Panc1 (cell line): Measurements from ENCODE around the gene HSPA12A. TPM values are rescaled to one million over a fixed set of nuclear protein-coding genes. Genes with fewer than 3 reads are reported as not detected.

Experiments
- ATAC-seq: fragments of 200-7000 bp; cut with Tn5 transposase; 2 replicates; pipeline ENCODE4 v1.9.1; 2020; ENCODE audit warnings: mild to moderate bottlenecking, moderate library complexity
- BruUV-seq: library from RNA; stranded (reverse); fragments of 400-500 nt; replicated peaks from 2 replicates; lab custom pipeline; 2021; lab: Mats Ljungman, UMichigan
- CTCF ChIA-PET: fragments of 300-600 bp; sonication (Branson Sonifier 250); formaldehyde crosslinking; loops from one replicate; lab custom pipeline; 2022; ENCODE audit warnings: antibody characterized with exemption; lab: Charles Lee
- POLR2A ChIA-PET: fragments of 300-600 bp; sonication (Branson Sonifier 250); formaldehyde crosslinking; loops from one replicate; lab custom pipeline; 2022; ENCODE audit warnings: antibody characterized with exemption; lab: Charles Lee
- DNase-seq: peaks from one replicate; pipeline ENCODE4 v3.0.0-alpha.2; 2010; ENCODE audit warnings: low read depth, low spot score
- H3K27ac ChIP-seq: 2 replicates; pipeline ENCODE4 v1.5.1; 2011; ENCODE audit warnings: mild to moderate bottlenecking, low read length, inconsistent platforms
- H3K27me3 ChIP-seq: fragments of 200-500 bp; sonication (Bioruptor generic); 2 replicates; pipeline ENCODE4 v1.6.0; 2014; ENCODE audit warnings: low read length, inconsistent platforms; ENCODE audit not compliant: control insufficient read depth, insufficient read depth
- H3K36me3 ChIP-seq: fragments of 200-500 bp; sonication (Bioruptor generic); 2 replicates; pipeline ENCODE4 v1.5.1; 2014; ENCODE audit warnings: inconsistent platforms, mild to moderate bottlenecking, low read length, moderate library complexity; ENCODE audit not compliant: control insufficient read depth, insufficient read depth
- H3K4me1 ChIP-seq: 2 replicates; pipeline ENCODE4 v1.5.1; 2011; ENCODE audit warnings: inconsistent platforms, mild to moderate bottlenecking, low read length, moderate library complexity; ENCODE audit not compliant: control insufficient read depth, insufficient read depth
- H3K4me3 ChIP-seq, 2 experiments: 2 replicates each; pipeline ENCODE4 v1.5.1; 2011 to 2012; ENCODE audit warnings: low read depth in 2 of 2, low read length in 2 of 2, mild to moderate bottlenecking in 2 of 2, inconsistent platforms in 1 of 2, moderate library complexity in 1 of 2
- H3K9me3 ChIP-seq: fragments of 200-500 bp; sonication (Bioruptor generic); 2 replicates; pipeline ENCODE4 v1.5.1; 2014; ENCODE audit warnings: low read depth, mild to moderate bottlenecking, inconsistent platforms, low read length, moderate library complexity; ENCODE audit not compliant: control insufficient read depth, insufficient read depth
- CTCF ChIP-seq: fragments of 450-650 bp; IDR thresholded peaks from 2 replicates; pipeline ENCODE4 v1.5.1; 2017; ENCODE audit warnings: mild to moderate bottlenecking
- POLR2AphosphoS5 ChIP-seq: IDR thresholded peaks from 2 replicates; pipeline ENCODE4 v1.6.1; 2012; ENCODE audit warnings: mild to moderate bottlenecking, low read depth, low read length, moderate library complexity
- REST ChIP-seq, 2 experiments: IDR thresholded peaks; 2 replicates each; pipeline ENCODE4 v1.6.1; 2011 to 2012; ENCODE audit warnings: low read depth in 2 of 2, control low read depth in 1 of 2, low read length in 1 of 2, mild to moderate bottlenecking in 1 of 2, moderate library complexity in 1 of 2; ENCODE audit not compliant: insufficient read depth in 1 of 2
- SIN3A ChIP-seq: IDR thresholded peaks from 2 replicates; pipeline ENCODE4 v1.6.1; 2012; ENCODE audit warnings: low read depth, mild to moderate bottlenecking, low read length, moderate library complexity, borderline replicate concordance; ENCODE audit not compliant: insufficient read depth
- TCF7L2 ChIP-seq: IDR thresholded peaks from 2 replicates; pipeline ENCODE4 v1.6.1; 2011; ENCODE audit warnings: mild to moderate bottlenecking, low read depth, low read length, inconsistent platforms
- in situ Hi-C: cut with HindIII; loops from 2 replicates; pipeline ENCODE4 v1.10.0; 2016; ENCODE audit warnings: low sequenced_read_pairs, low pct_unique_long_range_greater_than_20kb
- intact Hi-C: fragments of 100-400 bp; cut with micrococcal nuclease; formaldehyde crosslinking; loops from one replicate; pipeline ENCODE4 v1.10.0; 2022; ENCODE audit not compliant: unreplicated experiment
- total RNA-seq: library from RNA; stranded (reverse); gene quantifications from one replicate; pipeline ENCODE4 v1.2.1, GENCODE V29; 2021; ENCODE audit not compliant: unreplicated experiment

Gene HSPA12A
- total RNA-seq, 1 experiment from 2014 or later, result 7.7 TPM

GRCh38 chr10:116692225-116692624 is 50.1 kb downstream of the HSPA12A start:
- Histone ChIP-seq H3K9me3 (no peaks in the 10 kb centered on the region), H3K27me3 (no peaks in the 10 kb centered on the region), H3K36me3 (no peaks in the 10 kb centered on the region), H3K4me3 (no peak overlapping the region), H3K27ac (no peak overlapping the region), H3K4me1 (no peaks in the 10 kb centered on the region)
- in situ Hi-C loops (no loop called here), intact Hi-C loops (no loop called here)
- ATAC-seq (no peak), DNase-seq (no peak)
- TF ChIP-seq SIN3A, result no peak
- no peak for TF ChIP-seq REST (IDR thresholded peaks at IDR 0.05; ENCODE audit: insufficient read depth in 1 of 2, low read depth in 2 of 2, low read length in 1 of 2)
- TF ChIP-seq TCF7L2, result no peak
- ChIA-PET CTCF (no interaction called here), POLR2A (no interaction called here)
- BruUV-seq, result no TSS peak

GRCh38 chr10:116691635-116692034 is 50.7 kb downstream of the HSPA12A start:
- CTCF ChIA-PET, result no interaction called here

More at GRCh38 chr10:116691635-116692034, 50.7 kb downstream of the HSPA12A start:
- Histone ChIP-seq H3K4me3 (no peak overlapping the region), H3K9me3 (no peaks in the 10 kb centered on the region), H3K4me1 (no peaks in the 10 kb centered on the region), H3K27ac (no peak overlapping the region), H3K27me3 (no peaks in the 10 kb centered on the region), H3K36me3 (no peaks in the 10 kb centered on the region)
- ATAC-seq, result no peak
- TF ChIP-seq CTCF (no peak), REST (IDR thresholded peaks at IDR 0.05; ENCODE audit: insufficient read depth in 1 of 2, low read depth in 2 of 2, low read length in 1 of 2) (no peak), TCF7L2 (no peak), POLR2AphosphoS5 (no peak), SIN3A (no peak)
- no peak for DNase-seq
- intact Hi-C loops, result no loop called here
- POLR2A ChIA-PET, result interaction anchor here (0.5 kb wide), 1 partner anchor 51 kb away, joined by 5 read pairs; the partner anchor contains the start of gene HSPA12A
- no TSS peak for BruUV-seq
- in situ Hi-C loops, result no loop called here
